NK-92 (cell line): Measurements from ENCODE around the gene TBC1D9.
"Not testable (repeated sequence)": the region's sequence is repeated elsewhere in the genome, so short reads cannot be mapped to it uniquely, and the experiment has no call there.

Experiments
- DNase-seq: peaks from one replicate; lab custom pipeline; 2025; ENCODE audit not compliant: unreplicated experiment; lab: John Stamatoyannopoulos, UW

TBC1D9 gene

DNA sequence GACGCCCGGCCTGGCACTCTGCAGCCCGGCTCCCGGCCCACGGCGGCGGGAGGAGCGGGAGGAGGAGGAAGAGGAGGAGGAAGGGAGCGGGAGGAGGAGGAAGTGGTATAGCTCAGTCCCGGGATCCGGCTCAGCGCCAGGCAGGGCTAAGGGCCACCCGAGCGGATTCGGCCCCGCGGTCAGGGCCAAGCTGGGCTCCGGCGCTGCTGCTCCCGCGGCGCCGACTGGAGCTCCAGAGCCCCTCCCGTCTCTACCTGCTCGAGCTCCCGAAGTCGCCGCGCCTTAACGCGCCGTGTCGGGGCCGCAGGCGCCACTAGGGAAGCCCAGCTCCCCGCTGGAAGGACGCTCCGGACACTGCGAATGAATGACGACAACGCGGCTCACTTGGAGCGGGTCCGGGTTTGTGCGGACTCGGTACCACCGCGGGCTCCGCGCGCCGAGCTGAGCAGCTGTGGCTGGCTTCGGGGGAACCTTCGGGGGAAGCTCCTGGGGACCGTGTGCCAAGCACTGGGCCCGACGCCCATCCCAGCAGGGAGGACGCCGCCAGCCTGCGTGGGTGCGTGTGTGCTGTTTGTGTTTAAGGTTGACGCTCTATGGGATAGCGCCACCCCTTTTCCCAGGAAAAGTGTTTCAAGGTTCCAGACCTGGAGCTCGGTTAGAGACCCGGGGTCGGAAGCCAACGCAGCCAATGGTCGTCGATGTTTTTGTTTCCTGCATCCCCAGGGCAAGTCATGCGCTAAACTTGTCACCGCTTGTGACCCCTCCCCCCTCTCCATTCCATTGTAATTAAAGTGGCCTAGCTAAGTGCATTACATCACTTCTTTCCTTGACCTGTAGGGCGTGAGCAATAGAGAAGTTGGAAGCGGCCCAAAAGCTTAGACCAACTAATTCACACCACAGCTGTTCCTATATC, at the start of gene TBC1D9:
TBC1D9 (minus strand) TSS at position 67 of the 913 bp plus-strand sequence. CDS start 340 bp downstream, outside the sequence.
- no peak for DNase-seq

DNA sequence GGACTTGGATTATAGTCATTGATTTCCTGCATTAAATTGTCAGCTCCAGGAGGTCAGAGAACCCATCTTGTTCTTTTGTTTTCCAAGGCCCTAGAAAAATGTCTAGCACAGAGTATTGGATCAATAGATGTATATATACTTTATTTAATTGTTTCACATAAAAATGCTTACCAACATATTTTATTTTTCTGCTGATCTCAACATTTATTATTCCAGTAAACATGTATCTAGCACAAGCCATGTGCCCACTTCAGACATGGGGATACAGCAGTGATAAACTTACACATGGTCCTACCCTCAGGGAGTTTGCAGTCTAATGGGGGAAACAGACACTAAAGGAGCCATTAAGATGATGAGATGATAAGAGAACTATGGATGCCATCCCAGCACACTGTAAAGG, 49.1 kb upstream of the TBC1D9 start:
- no peak for DNase-seq

- DNase-seq: no peak
Observed at GRCh38 chr4:140802591-140802990, 46.4 kb upstream of the TBC1D9 start.

GRCh38 chr4:140800666-140801065, 44.5 kb upstream of the TBC1D9 start:
- DNase-seq: no peak

- DNase-seq: no peak
Observed at GRCh38 chr4:140799686-140800225, 43.6 kb upstream of the TBC1D9 start.

- no peak for DNase-seq
Observed at GRCh38 chr4:140793291-140793690, 37.1 kb upstream of the TBC1D9 start.

GRCh38 chr4:140790765-140791164, 34.6 kb upstream of the TBC1D9 start:
- DNase-seq: no peak

GRCh38 chr4:140790171-140790570, 34.0 kb upstream of the TBC1D9 start:
- DNase-seq: no peak

- DNase-seq: no peak
Observed at GRCh38 chr4:140789759-140790158, 33.6 kb upstream of the TBC1D9 start.

DNA sequence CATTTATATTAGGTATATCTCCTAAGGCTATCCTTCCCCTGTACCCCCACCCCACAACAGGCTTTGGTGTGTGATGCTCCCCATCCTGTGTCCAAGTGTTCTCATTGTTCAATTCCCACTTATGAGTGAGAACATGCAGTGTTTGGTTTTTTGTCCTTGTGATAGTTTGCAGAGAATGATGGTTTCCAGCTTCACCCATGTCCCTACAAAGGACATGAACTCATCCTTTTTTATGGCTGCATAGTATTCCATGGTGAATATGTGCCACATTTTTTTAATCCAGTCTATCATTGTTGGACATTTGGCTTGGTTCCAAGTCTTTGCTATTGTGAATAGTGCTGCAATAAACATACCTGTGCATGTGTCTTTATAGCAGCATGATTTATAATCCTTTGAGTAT, 26.6 kb upstream of the TBC1D9 start:
- DNase-seq: not testable (repeated sequence)

GRCh38 chr4:140781596-140781995, 25.4 kb upstream of the TBC1D9 start:
- DNase-seq: no peak

DNA sequence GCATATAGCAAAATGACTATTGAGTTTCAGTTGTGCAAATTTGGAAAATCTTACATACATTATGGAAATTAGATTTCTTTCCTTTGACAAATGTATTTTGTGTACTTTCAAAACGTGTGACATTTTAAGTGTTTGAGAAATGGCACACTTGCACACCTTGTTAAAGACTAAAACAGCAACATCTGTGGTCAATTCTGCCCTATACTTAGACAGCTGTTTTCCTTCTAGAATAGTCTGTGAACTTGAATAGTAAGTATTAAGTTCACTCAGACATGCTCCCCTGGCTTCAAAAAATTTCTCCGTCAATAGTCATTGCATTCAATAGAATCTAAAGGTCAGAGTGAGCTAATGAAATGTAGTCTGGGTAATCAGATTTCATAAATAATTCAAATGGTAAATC, 21.7 kb upstream of the TBC1D9 start:
- no peak for DNase-seq

DNA sequence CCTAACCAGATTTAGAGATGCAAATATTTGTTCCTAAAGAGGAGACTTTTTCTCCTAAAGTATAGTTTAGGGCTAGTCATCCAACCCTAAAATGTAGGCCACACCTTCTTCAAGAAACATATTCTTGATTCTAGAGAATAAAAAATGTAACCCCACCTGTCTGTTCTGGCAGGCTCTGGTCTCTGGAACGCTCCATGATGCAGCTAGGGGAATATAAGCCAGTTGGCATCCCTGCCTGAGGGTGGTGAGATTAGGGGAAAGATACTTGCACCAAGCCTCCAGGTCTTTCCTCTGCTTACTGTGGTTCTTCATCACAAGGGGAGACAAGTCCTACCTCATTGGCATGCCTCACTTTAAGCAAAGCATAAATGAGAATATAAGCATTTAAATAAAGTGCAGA, 21.2 kb upstream of the TBC1D9 start:
- DNase-seq: no peak

DNA sequence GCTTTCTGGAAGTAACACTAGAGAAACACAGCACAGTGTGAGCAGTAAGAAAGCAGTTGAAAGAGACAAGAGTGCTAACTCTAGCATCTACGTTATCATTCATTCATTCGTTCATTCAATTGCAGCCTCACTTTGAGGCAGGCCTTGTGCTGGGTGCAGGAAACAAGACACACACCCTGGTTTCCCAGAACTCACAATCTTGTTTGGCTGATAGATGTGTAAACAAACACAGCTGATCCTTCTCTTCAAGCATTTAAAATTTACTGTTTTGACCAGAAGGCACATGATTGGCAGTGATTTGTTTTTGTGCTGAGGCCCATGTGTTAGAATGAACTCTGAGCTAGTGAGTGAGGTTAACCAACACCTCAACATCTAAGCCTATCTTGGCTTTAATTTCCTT, 20.4 kb upstream of the TBC1D9 start:
- DNase-seq: no peak

DNA sequence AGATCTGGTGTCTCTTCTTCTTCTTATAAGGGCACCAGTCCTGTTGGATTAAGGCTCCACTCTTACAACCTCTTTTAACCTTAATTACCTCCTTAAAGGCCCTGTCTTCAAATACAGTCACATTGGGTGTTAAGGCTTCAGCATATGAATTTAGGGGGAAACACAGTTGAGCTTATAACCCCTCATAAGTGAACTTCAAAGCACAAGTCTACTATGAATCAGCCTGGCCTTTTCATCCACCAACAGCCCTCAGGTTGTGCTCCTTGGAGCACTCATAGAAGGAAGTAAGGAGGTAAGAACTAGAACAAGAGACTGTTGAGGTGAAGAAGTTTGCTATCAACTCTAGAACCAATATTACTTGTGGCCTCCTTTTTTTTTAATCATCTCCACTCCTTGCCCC, 18.8 kb upstream of the TBC1D9 start:
- no peak for DNase-seq

DNA sequence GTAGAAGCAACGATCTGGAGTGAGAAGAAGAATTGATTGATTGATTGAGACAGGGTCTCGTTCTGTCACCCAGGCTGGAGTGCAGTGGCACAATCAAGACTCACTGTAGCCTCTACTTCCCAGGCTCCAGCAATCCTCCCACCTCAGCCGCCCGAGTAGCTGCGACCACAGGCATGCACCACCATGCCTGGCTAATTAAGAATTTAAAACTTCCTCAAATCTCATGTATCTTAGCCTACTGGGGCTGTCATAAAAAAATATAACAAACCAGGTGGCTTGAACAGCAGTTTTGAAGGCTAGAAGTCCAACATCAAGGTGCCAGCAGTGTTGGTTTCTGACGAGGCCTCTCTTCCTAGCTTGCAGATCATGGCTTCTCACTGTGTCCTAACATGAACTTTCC, 18.3 kb upstream of the TBC1D9 start:
- DNase-seq: no peak

DNA sequence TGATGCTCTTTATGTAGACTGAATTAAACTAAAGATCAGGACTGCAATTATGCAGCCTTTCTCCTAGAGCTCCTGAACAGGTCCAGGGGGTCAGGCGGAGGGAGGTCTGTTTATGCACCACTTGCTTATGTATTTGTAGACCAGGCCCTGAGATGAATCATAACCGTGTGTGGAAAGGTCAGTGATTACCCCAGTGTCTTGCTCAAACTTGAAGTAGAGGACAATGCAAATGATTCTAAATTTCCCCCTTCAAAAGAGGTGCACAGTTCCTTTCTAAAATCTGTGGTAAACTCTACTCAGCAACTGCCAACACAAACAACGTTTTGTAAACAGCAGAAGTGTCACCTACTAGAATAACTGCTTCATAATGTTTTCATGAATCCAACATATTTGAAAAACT, 13.0 kb upstream of the TBC1D9 start:
- no peak for DNase-seq

- no peak for DNase-seq
Observed at GRCh38 chr4:140764785-140765392, 8.7 kb upstream of the TBC1D9 start.

DNA sequence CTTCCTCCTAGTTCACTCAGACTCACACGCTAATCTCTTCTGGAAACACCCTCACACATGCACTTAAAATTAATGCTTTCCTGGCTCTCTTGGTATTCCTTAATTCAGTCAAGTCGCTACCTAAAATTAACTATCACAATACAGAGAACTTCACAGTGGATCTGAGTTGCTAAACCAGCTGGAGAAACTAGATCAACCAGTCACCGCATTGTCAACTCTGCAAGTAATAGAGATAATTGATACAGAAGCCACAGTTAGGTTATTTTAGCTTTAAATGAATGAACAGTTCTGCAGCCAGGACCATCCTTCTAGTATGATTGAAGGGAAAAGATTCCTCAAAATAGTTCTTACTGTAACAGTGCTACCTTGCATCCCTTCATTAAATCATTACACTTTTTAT, 6.0 kb upstream of the TBC1D9 start:
- DNase-seq: no peak

- DNase-seq: no peak
Observed at GRCh38 chr4:140757232-140757630, 1.0 kb upstream of the TBC1D9 start.

- DNase-seq: no peak
Observed at GRCh38 chr4:140755774-140756318, 339 bp downstream of the TBC1D9 start.
